Activated T-helper 2 cell treated with anti-CD3 and anti-CD28 coated beads, Interferon-gamma antibody, Interleukin-2, Interleukin-4, amounts not matched to agents 10 μg/mL and 5 μg/mL and 100 μg/mL, durations not matched to agents 14 hours and 24 hours and 36 hours (primary cell): ENCODE results near the gene LPCAT1. TPM values are rescaled to one million over a fixed set of nuclear protein-coding genes. Genes with fewer than 3 reads are reported as not detected.

Experiments used
- total RNA-seq: library from RNA; stranded (reverse); gene quantifications from 2 replicates; pipeline ENCODE4 v1.2.3, GENCODE V29; 2022

LPCAT1 gene
- total RNA-seq, 1 donor from 2014 or later, result 78.4 TPM

Other genes with a start within 250 kb of the LPCAT1 start
- gene TERT, start 228.9 kb downstream of the LPCAT1 start, total RNA-seq, result 11.8 and 12.0 TPM in 2 replicates
- 102 and 107 TPM in 2 replicates for gene CLPTM1L, start 178.9 kb downstream of the LPCAT1 start, total RNA-seq
- not detected in 2 replicates for gene SLC6A3, start 78.5 kb downstream of the LPCAT1 start, total RNA-seq